Motor neuron (in vitro differentiated cells): ENCODE measurements around the gene FKRP. TPM values are rescaled to one million over a fixed set of nuclear protein-coding genes. Genes with fewer than 3 reads are reported as not detected.
A peak's percentile ranks its signal among the peaks of the same experiment; 100 is the strongest.
"Not testable (repeated sequence)": the region's sequence is repeated elsewhere in the genome, so short reads cannot be mapped to it uniquely, and the experiment has no call there.

Experiments used
- ATAC-seq, 8 experiments: fragments of 200-7000 bp; cut with Tn5 transposase; replicated peaks in 6 of 8; 2 replicates each; pipeline ENCODE4 v1.8.0; 2021; ENCODE audit warnings: mild to moderate bottlenecking in 8 of 8, moderate library complexity in 8 of 8
- H3K27ac ChIP-seq, 2 donors: fragments of 250-450 bp; sonication (Bioruptor Pico); 2 replicates each; pipeline ENCODE4 v1.9.0; 2021; ENCODE audit warnings: antibody characterized with exemption in 2 of 2, mild to moderate bottlenecking in 2 of 2, moderate library complexity in 1 of 2
- H3K4me1 ChIP-seq, 2 donors: fragments of 250-450 bp; sonication (Bioruptor Pico); replicated peaks in 1 of 2; 2 replicates each; pipeline ENCODE4 v1.6.1; 2021; ENCODE audit warnings: antibody characterized with exemption in 2 of 2, mild to moderate bottlenecking in 2 of 2, moderate library complexity in 1 of 2
- H3K4me3 ChIP-seq, 5 donors: fragments of 250-450 bp; sonication (Bioruptor Pico); 2 replicates each; pipeline ENCODE4 v1.9.0; 2021; ENCODE audit warnings: antibody characterized with exemption in 5 of 5, mild to moderate bottlenecking in 5 of 5, moderate library complexity in 4 of 5
- WGBS, 10 experiments: fragments of 450-650 bp; shearing (Covaris generic); methylation state at CpG; one replicate each; pipeline ENCODE4 v1.0.0; 2022; 5-methylcytosine and 5-hydroxymethylcytosine counted together
- in situ Hi-C, 9 experiments: fragments of 400-800 bp; cut with MboI; loops; one replicate each; pipeline ENCODE4 v1.15.0; 2021; ENCODE audit warnings: low sequenced_read_pairs in 9 of 9, low pct_unique_long_range_greater_than_20kb in 2 of 9; ENCODE audit not compliant: unreplicated experiment in 9 of 9
- total RNA-seq, 8 experiments: library from RNA; unstranded; fragments of 300-600 nt; gene quantifications; 2 replicates each; pipeline versions ENCODE4 v1.2.3 to v1.2.4, GENCODE V29; 2022

FKRP gene
- 10 to 100 TPM; 10.7 to 32.8 (median 19.1) TPM for total RNA-seq

DNA sequence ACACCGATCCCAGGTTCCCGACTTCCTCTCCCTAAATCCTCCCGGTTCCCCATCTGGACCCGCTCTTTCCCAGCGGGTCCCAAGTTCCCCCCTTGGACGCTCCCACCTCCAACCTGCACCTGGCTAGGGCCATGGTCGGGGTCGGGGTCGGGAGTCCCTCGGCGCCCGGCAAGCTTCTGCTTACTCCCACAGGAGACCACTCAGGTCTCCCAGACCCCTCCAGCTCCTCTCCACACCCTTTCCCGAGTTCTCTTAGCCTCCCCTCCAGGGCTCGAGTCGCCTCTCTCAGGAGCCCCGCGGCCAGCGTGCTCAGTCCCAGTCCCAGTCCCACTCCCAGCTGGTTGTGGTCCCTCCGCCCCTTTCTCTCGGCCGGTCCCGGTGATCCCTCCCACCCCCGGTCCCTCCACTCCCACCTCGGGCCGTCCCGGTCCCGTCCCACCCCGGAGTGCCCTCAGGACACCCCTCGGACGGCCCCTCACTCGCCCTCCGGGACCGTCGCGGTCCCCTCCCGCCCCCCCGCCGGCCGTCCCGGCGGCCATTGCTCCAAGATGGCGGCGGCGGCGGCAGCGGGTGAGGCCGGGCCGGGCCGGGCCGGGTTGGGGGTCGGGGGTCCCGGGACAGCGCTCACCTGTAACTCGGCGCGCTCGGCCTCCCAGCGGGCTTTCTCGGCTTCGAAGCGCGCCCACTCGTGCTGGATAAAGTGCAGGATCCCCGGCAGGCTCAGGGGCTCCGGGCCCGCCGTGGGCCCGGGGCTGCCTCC is at the start of gene FKRP:
Gene FKRP, plus strand, starts transcription at position 537 of the 760 bp plus-strand sequence. CDS start 9,394 bp downstream, outside the sequence.
- H3K27ac ChIP-seq: peak within 1 kb of the TSS; percentile 97 to 99
- peak; percentile 58 to 73 (median 72) for ATAC-seq

GRCh38 chr19:46696866-46697203 is 49.0 kb upstream of the FKRP start:
- H3K4me1 ChIP-seq: peaks cover 5 to 10% of the 10 kb centered on the region in 2 donors
- peak overlapping the region in 4 of 5 donors; percentile 4 to 26 (median 10) for H3K4me3 ChIP-seq
- in situ Hi-C loops: no loop called here
- no peak for ATAC-seq
- WGBS, 10 experiments: 37 to 93% (median 79%) methylated on average over 1 to 5 of the region's 9 CpGs; no CpG with 5 or more reads in 5 of the 10 experiments
- no peak overlapping the region for H3K27ac ChIP-seq

More for the DNA sequence above, at the start of gene FKRP:
- H3K4me1 ChIP-seq: peaks cover 19 to 22% of the 10 kb centered on the region in 2 donors
- in situ Hi-C loops: no loop called here
- whole genome bisulfite sequencing, 10 experiments: no CpG with 5 or more reads among the region's 68 CpGs
- H3K4me3 ChIP-seq: peak within 1 kb of the TSS; percentile 90 to 100 (median 99)

- ATAC-seq: peak; percentile 95 to 99 (median 96)
- Histone ChIP-seq H3K4me3 (peak overlapping the region in 4 of 5 donors; percentile 4 to 26 (median 10)), H3K4me1 (peaks cover 5 to 10% of the 10 kb centered on the region in 2 donors), H3K27ac (peak overlapping the region; percentile 1 to 38)
- 0 to 21% (median 5%) methylated on average over 1 to 9 of the region's 39 CpGs; no CpG with 5 or more reads in 4 of the 10 experiments for WGBS, 10 experiments
- in situ Hi-C loops: no loop called here
Observed at GRCh38 chr19:46697204-46697960, 48.5 kb upstream of the FKRP start.

DNA sequence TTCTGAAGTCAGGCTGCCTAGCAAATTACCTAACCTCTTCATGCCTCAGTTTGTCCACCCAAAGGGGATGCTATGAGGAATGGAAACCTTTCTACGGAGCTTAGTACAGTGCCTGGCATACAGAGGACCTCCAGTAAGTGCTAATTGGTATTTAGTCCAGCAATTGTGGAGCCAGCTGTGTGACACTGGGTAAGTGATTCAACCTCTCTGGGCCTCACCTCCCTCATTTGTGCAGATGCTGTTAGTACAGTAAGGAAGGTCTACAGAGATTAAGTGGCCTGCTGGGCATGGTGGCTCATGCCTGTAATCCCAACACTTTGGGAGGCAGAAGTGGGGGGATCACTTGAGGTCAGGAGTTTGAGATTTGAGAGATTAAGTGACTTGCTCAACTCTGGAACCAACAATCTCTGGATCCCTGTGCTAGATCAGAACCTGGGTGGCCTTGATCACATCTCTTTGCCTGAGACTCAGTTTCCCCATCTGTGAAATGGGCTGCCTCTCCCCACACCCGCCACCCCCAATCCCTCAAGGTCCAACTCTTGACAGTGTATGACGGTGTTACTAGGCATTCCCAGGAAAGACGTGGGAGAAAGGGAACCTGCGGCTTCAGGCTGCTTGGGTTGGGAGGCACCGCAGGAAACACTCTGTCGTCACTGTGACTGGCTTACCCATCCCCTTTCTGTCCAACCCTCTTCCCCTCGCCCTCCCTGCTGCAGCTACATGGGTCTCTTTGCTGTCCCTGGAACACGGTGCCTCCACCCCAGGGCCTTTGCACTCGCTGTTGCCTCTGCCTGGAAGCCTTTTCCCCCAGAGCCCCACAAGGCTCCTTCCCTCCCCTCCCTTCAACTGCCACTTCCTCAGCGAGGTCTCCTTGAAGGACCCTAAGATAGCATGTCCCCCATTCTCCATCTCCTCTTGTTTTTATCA is 47.2 kb upstream of the FKRP start:
- Histone ChIP-seq H3K4me3 (no peak overlapping the region), H3K27ac (no peak overlapping the region), H3K4me1 (peaks cover 5 to 10% of the 10 kb centered on the region in 2 donors)
- 60 to 100% (median 100%) methylated on average over 1 to 3 of the region's 11 CpGs; no CpG with 5 or more reads in 6 of the 10 experiments for WGBS, 10 experiments
- in situ Hi-C loops: no loop called here
- no peak for ATAC-seq

GRCh38 chr19:46700704-46701103 is 45.2 kb upstream of the FKRP start:
- in situ Hi-C loops: no loop called here
- no peak overlapping the region for H3K27ac ChIP-seq
- peaks cover 5 to 10% of the 10 kb centered on the region in 2 donors for H3K4me1 ChIP-seq
- no peak for ATAC-seq
- 90 to 100% (median 100%) methylated on average over 2 to 3 of the region's 13 CpGs; no CpG with 5 or more reads in 5 of the 10 experiments for WGBS, 10 experiments
- H3K4me3 ChIP-seq: no peak overlapping the region

GRCh38 chr19:46704379-46705076 is 41.3 kb upstream of the FKRP start:
- 26% methylated on average over 5 of the region's 21 CpGs; no CpG with 5 or more reads in 9 of the 10 experiments for WGBS, 10 experiments
- H3K27ac ChIP-seq: no peak overlapping the region
- peak in 7 of 8 experiments; percentile 27 to 91 (median 34) for ATAC-seq
- no peak overlapping the region for H3K4me3 ChIP-seq
- in situ Hi-C loops: no loop called here
- no peaks in the 10 kb centered on the region for H3K4me1 ChIP-seq

GRCh38 chr19:46710687-46711086 is 35.2 kb upstream of the FKRP start:
- Histone ChIP-seq H3K4me1 (peaks cover 0 to 7% of the 10 kb centered on the region in 2 donors), H3K27ac (no peak overlapping the region), H3K4me3 (no peak overlapping the region)
- ATAC-seq: peak in 3 of 8 experiments; percentile 8 to 21 (median 12)
- WGBS, 10 experiments: 100% methylated on average over 1 to 2 of the region's 25 CpGs; no CpG with 5 or more reads in 8 of the 10 experiments
- in situ Hi-C loops: no loop called here

GRCh38 chr19:46712768-46713338 is 33.0 kb upstream of the FKRP start:
- 51 to 100% (median 100%) methylated on average over 2 to 6 of the region's 6 CpGs; no CpG with 5 or more reads in 1 of the 10 experiments for WGBS, 10 experiments
- H3K27ac ChIP-seq, H3K4me1 ChIP-seq, ATAC-seq, in situ Hi-C loops, H3K4me3 ChIP-seq: not testable (repeated sequence)

- Histone ChIP-seq H3K4me1 (peaks cover 0 to 9% of the 10 kb centered on the region in 2 donors), H3K27ac (peak overlapping the region in 1 of 2 donors; percentile 8), H3K4me3 (peak overlapping the region in 4 of 5 donors; percentile 13 to 29 (median 24))
- in situ Hi-C loops: no loop called here
- WGBS, 10 experiments: no CpG with 5 or more reads among the region's 39 CpGs
- ATAC-seq: peak; percentile 9 to 61 (median 34)
Observed at GRCh38 chr19:46713781-46714443, 31.9 kb upstream of the FKRP start.

- Histone ChIP-seq H3K4me1 (peaks cover 0 to 9% of the 10 kb centered on the region in 2 donors), H3K27ac (no peak overlapping the region), H3K4me3 (peak overlapping the region in 2 of 5 donors; percentile 28 to 29)
- in situ Hi-C loops: no loop called here
- 0 to 90% (median 33%) methylated on average over 1 to 3 of the region's 12 CpGs; no CpG with 5 or more reads in 2 of the 10 experiments for WGBS, 10 experiments
- peak in 3 of 8 experiments; percentile 1 to 5 (median 2) for ATAC-seq
Observed at GRCh38 chr19:46714444-46715106, 31.3 kb upstream of the FKRP start.

- H3K4me3 ChIP-seq: peak overlapping the region; percentile 57 to 96 (median 64)
- no peak overlapping the region for H3K27ac ChIP-seq
- ATAC-seq: no peak
- peaks cover 0 to 9% of the 10 kb centered on the region in 2 donors for H3K4me1 ChIP-seq
- in situ Hi-C loops: no loop called here
- WGBS, 10 experiments: 4 to 7% methylated on average over 2 to 4 of the region's 8 CpGs; no CpG with 5 or more reads in 8 of the 10 experiments
Observed at GRCh38 chr19:46715620-46715974, 30.3 kb upstream of the FKRP start.
